C4-2B (cell line): ENCODE data around the gene SLC11A1.

Experiments
- H3K27ac ChIP-seq: fragments of 450-650 bp; 2 replicates; pipeline ENCODE4 v1.5.1; 2017
- CTCF ChIP-seq: fragments of 450-650 bp; conservative IDR thresholded peaks from 2 replicates; pipeline ENCODE4 v1.5.1; 2017; ENCODE audit warnings: mild to moderate bottlenecking
- ZFX ChIP-seq: fragments of 450-650 bp; IDR thresholded peaks from 2 replicates; pipeline ENCODE4 v1.6.1; 2017

The SLC11A1 gene

GRCh38 chr2:218375212-218375611 is 6.9 kb upstream of the SLC11A1 start:
- H3K27ac ChIP-seq = no peak overlapping the region
- TF ChIP-seq CTCF = no peak
- no peak for TF ChIP-seq ZFX

GRCh38 chr2:218378053-218378452 is 4.0 kb upstream of the SLC11A1 start:
- TF ChIP-seq ZFX = no peak
- no peak for TF ChIP-seq CTCF

GRCh38 chr2:218382785-218383184 is 712 bp downstream of the SLC11A1 start:
- TF ChIP-seq ZFX = no peak
- no peak for TF ChIP-seq CTCF
- no peak overlapping the region for H3K27ac ChIP-seq

More at GRCh38 chr2:218378053-218378452, 4.0 kb upstream of the SLC11A1 start:
- H3K27ac ChIP-seq = no peak overlapping the region

- TF ChIP-seq ZFX (no peak), CTCF (no peak)
- H3K27ac ChIP-seq = no peak overlapping the region
Observed at GRCh38 chr2:218383892-218384519, 1.9 kb downstream of the SLC11A1 start.

- no peak overlapping the region for H3K27ac ChIP-seq
- TF ChIP-seq CTCF (no peak), ZFX (no peak)
Observed at GRCh38 chr2:218384975-218385374, 2.9 kb downstream of the SLC11A1 start.

GRCh38 chr2:218386505-218387368 is 4.7 kb downstream of the SLC11A1 start:
- no peak for TF ChIP-seq ZFX
- no peak for TF ChIP-seq CTCF
- no peak overlapping the region for H3K27ac ChIP-seq

GRCh38 chr2:218387369-218388194 is 5.5 kb downstream of the SLC11A1 start:
- no peak overlapping the region for H3K27ac ChIP-seq

More at GRCh38 chr2:218387369-218388194, 5.5 kb downstream of the SLC11A1 start:
- TF ChIP-seq CTCF = no peak
- no peak for TF ChIP-seq ZFX
